ENCODE results near the gene FAM110A. TPM values are rescaled to one million over a fixed set of nuclear protein-coding genes. Genes with fewer than 3 reads are reported as not detected.

FAM110A gene
- total and polyA plus RNA-seq, 2 of the 8 experiments (the other 6 are each of a cell fraction or from before 2014, with no cell fraction given), result 10.1 to 10.9 TPM

DNA sequence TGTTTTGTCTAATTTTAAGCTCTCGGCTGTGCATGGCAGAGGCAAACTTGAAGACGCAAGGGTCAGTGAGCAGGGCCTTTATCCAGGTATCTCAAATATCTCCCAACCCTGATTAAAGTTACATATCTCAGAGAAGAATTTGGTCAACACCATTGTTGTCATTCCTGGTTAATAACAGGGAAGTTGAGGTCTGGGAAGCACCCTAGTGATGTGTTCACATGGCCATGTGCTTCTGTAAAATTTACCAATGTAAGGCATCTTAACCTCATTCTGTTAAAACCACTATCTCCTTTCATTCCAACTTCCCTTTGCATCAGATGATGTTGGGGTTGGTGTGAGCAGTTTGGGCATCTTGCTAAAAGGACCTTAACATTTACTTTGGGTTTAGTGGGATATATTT lies 4.0 kb upstream of the FAM110A start:
- Histone ChIP-seq H2BK12ac (ENCODE audit: low read depth, low read length) (no peak overlapping the region), H3K27ac (ENCODE audit: low read depth, low read length) (no peak overlapping the region), H3K23ac (ENCODE audit: insufficient read length) (no peak overlapping the region), H3K27me3 (replicated peaks in 1 of 4; ENCODE audit: control insufficient read depth in 3 of 4, extremely low read depth in 1 of 4, insufficient read depth in 3 of 4, low read length in 3 of 4) (peaks cover 0 to 8% (median 8%) of the 10 kb centered on the region in 4 experiments; a peak in 6 of 7 replicates), H4K8ac (ENCODE audit: extremely low read depth, insufficient read depth, low read length) (no peak overlapping the region), H4K5ac (ENCODE audit: insufficient read length, low read depth, low read length) (no peak overlapping the region), H3K56ac (replicated peaks; ENCODE audit: insufficient read length, low read depth, low read length) (no peak overlapping the region), H2BK15ac (ENCODE audit: low read length) (no peak overlapping the region), H2BK120ac (replicated peaks; ENCODE audit: low read depth, low read length) (no peak overlapping the region), H3K9ac (replicated peaks in 1 of 4; ENCODE audit: extremely low read depth in 1 of 4, low read depth in 3 of 4, low read length in 3 of 4) (no peak overlapping the region), H3K4ac (replicated peaks; ENCODE audit: insufficient read length, low read depth, low read length) (no peak overlapping the region), H3K14ac (ENCODE audit: insufficient read length) (no peak overlapping the region), H3K23me2 (ENCODE audit: low read depth, low read length) (peaks cover 7% of the 10 kb centered on the region; the same call in 1 of the 2 replicates), H3K4me3 (ENCODE audit: extremely low read depth in 1 of 4, insufficient read depth in 2 of 4, low read depth in 3 of 4, low read length in 4 of 4) (no peak overlapping the region), H3K18ac (ENCODE audit: extremely low read depth, low read length) (no peak overlapping the region), H4K20me1 (replicated peaks in 1 of 2; ENCODE audit: control insufficient read depth in 1 of 2, insufficient read depth in 2 of 2, low read length in 2 of 2) (no peaks in the 10 kb centered on the region), H3K4me1 (replicated peaks in 1 of 4; ENCODE audit: control insufficient read depth in 3 of 4, insufficient read depth in 4 of 4, low read length in 3 of 4) (peaks cover 0 to 3% (median 1%) of the 10 kb centered on the region in 4 experiments; a peak in 1 of 7 replicates), H3K79me2 (ENCODE audit: control insufficient read depth in 1 of 2, insufficient read depth in 2 of 2, low read length in 2 of 2) (no peaks in the 10 kb centered on the region), H3K36me3 (ENCODE audit: control insufficient read depth in 2 of 4, insufficient read depth in 4 of 4, low read length in 3 of 4) (no peaks in the 10 kb centered on the region), H2AK5ac (ENCODE audit: low read depth, low read length) (no peak overlapping the region), H2AFZ (ENCODE audit: low read length) (no peak overlapping the region), H4K91ac (replicated peaks; ENCODE audit: insufficient read length, low read length) (no peak overlapping the region), H2BK20ac (ENCODE audit: low read length) (no peak overlapping the region), H3K9me3 (ENCODE audit: insufficient read depth in 2 of 2, low read depth in 1 of 2, low read length in 1 of 2) (no peaks in the 10 kb centered on the region), H2BK5ac (ENCODE audit: low read depth, low read length) (no peak overlapping the region), H3K79me1 (ENCODE audit: low read depth, low read length) (no peaks in the 10 kb centered on the region), H3K4me2 (ENCODE audit: insufficient read depth in 1 of 2, low read depth in 2 of 2, low read length in 2 of 2) (no peak overlapping the region)
- ChIA-PET POLR2A (ENCODE audit: partially characterized antibody) (no interaction called here), CTCF (ENCODE audit: partially characterized antibody) (interaction anchor here (0.7 to 4.4 kb wide), 4 partner anchors 10 to 144 kb away, joined by 3 to 16 read pairs (median 6); no protein-coding TSS in a partner anchor)
- FAIRE-seq (no peak), DNase-seq (ENCODE audit: low read depth in 1 of 2, low spot score in 2 of 2) (no peak)
- WGBS, 2 experiments (ENCODE audit: extremely low coverage in 1 of 2, insufficient coverage in 1 of 2, insufficient read length in 1 of 2, insufficient replicate concordance in 2 of 2, low coverage in 1 of 2, low lambda C conversion rate in 2 of 2, missing lambda C conversion rate in 1 of 2), result 90% methylated on average over 2 of the region's 2 CpGs; no CpG with 5 or more reads in 1 of the 2 experiments
- no peak for TF ChIP-seq RBBP5 (IDR thresholded peaks at IDR 0.05; ENCODE audit: borderline replicate concordance, low read depth, low read length)
- TF ChIP-seq SP2 (IDR thresholded peaks at IDR 0.05; ENCODE audit: low read length), result no peak
- no peak for TF ChIP-seq KDM5A (IDR thresholded peaks at IDR 0.05; ENCODE audit: low read length)
- TF ChIP-seq SIX5 (IDR thresholded peaks at IDR 0.05; ENCODE audit: low read depth, low read length), result no peak
- no peak for TF ChIP-seq CEBPB (IDR thresholded peaks at IDR 0.05; ENCODE audit: low read depth, low read length)
- TF ChIP-seq TCF12 (IDR thresholded peaks at IDR 0.05; ENCODE audit: low read depth, low read length), result no peak
- TF ChIP-seq PHF8 (conservative IDR thresholded peaks at IDR 0.05; ENCODE audit: low read depth, low read length), result no peak
- TF ChIP-seq ATF2 (IDR thresholded peaks at IDR 0.05; ENCODE audit: low read length), result no peak
